WTC11 (cell line): ENCODE measurements around the gene NBAS. TPM values are rescaled to one million over a fixed set of nuclear protein-coding genes. Genes with fewer than 3 reads are reported as not detected.

Source experiments
- ATAC-seq: fragments of 200-7000 bp; cut with Tn5 transposase; 2 replicates; pipeline ENCODE4 v1.10.0; 2021; ENCODE audit warnings: mild to moderate bottlenecking, moderate library complexity
- CTCF ChIA-PET: fragments of 300-600 bp; sonication (Branson Sonifier 250); formaldehyde crosslinking; loops from one replicate; lab custom pipeline; 2021; ENCODE audit warnings: antibody characterized with exemption; lab: Charles Lee
- POLR2A ChIA-PET: fragments of 350-600 bp; sonication (Branson Sonifier 250); formaldehyde crosslinking; loops from one replicate; lab custom pipeline; 2021; ENCODE audit warnings: antibody characterized with exemption; lab: Charles Lee
- DNase-seq: peaks from one replicate; pipeline ENCODE4 v3.0.0; 2021; ENCODE audit warnings: low spot score
- H3K27ac Mint-ChIP-seq: 2 replicates; pipeline ENCODE4 v1.8.0; 2021; ENCODE audit warnings: mixed read lengths
- H3K27me3 Mint-ChIP-seq: 2 replicates; pipeline ENCODE4 v1.8.0; 2021; ENCODE audit warnings: low read depth, mild to moderate bottlenecking, moderate library complexity, mixed read lengths
- H3K36me3 Mint-ChIP-seq: 2 replicates; pipeline ENCODE4 v1.8.0; 2021; ENCODE audit warnings: mixed read lengths
- H3K4me1 Mint-ChIP-seq: 2 replicates; pipeline ENCODE4 v1.8.0; 2022; ENCODE audit warnings: mixed read lengths
- H3K4me3 Mint-ChIP-seq: 2 replicates; pipeline ENCODE4 v1.8.0; 2021; ENCODE audit warnings: mild to moderate bottlenecking, moderate library complexity, mixed read lengths
- H3K9me3 Mint-ChIP-seq: 2 replicates; pipeline ENCODE4 v1.8.0; 2021; ENCODE audit warnings: mixed read lengths
- AFF4 ChIP-seq: sonication (generic); formaldehyde crosslinking; IDR thresholded peaks from 2 replicates; pipeline ENCODE4 v1.8.1; 2023; ENCODE audit warnings: mild to moderate bottlenecking, missing genetic modification reagents, borderline replicate concordance
- ATF1 ChIP-seq: sonication (generic); formaldehyde crosslinking; IDR thresholded peaks from 2 replicates; pipeline ENCODE4 v1.8.1; 2023; ENCODE audit warnings: mild to moderate bottlenecking, moderate library complexity, missing genetic modification reagents
- CTCF ChIP-seq: fragments of 200-600 bp; IDR thresholded peaks from 2 replicates; pipeline ENCODE4 v1.8.0; 2022; ENCODE audit warnings: antibody characterized with exemption
- E2F1 ChIP-seq: sonication (generic); formaldehyde crosslinking; IDR thresholded peaks from 2 replicates; pipeline ENCODE4 v1.8.0; 2022; ENCODE audit warnings: mild to moderate bottlenecking, missing genetic modification reagents
- E2F4 ChIP-seq: sonication (generic); formaldehyde crosslinking; IDR thresholded peaks from 2 replicates; pipeline ENCODE4 v1.8.1; 2022; ENCODE audit warnings: low read depth, mild to moderate bottlenecking, moderate library complexity, missing genetic modification reagents, borderline replicate concordance
- ELF4 ChIP-seq: sonication (generic); formaldehyde crosslinking; IDR thresholded peaks from 2 replicates; pipeline ENCODE4 v1.8.1; 2022; ENCODE audit warnings: low read depth, mild to moderate bottlenecking, moderate library complexity, missing genetic modification reagents
- GABPB1 ChIP-seq: sonication (generic); formaldehyde crosslinking; IDR thresholded peaks from 2 replicates; pipeline ENCODE4 v1.8.1; 2023; ENCODE audit warnings: mild to moderate bottlenecking, missing genetic modification reagents
- HMGXB4 ChIP-seq: sonication (generic); formaldehyde crosslinking; IDR thresholded peaks from 2 replicates; pipeline ENCODE4 v1.8.1; 2023; ENCODE audit warnings: mild to moderate bottlenecking, moderate library complexity, missing genetic modification reagents
- IRF2 ChIP-seq: sonication (generic); formaldehyde crosslinking; IDR thresholded peaks from 2 replicates; pipeline ENCODE4 v1.8.0; 2022; ENCODE audit warnings: low read depth, missing genetic modification reagents, borderline replicate concordance
- JUN ChIP-seq: sonication (generic); formaldehyde crosslinking; IDR thresholded peaks from 2 replicates; pipeline ENCODE4 v1.8.0; 2023; ENCODE audit warnings: mild to moderate bottlenecking, missing genetic modification reagents
- KAT7 ChIP-seq: sonication (generic); formaldehyde crosslinking; IDR thresholded peaks from 2 replicates; pipeline ENCODE4 v1.8.1; 2023; ENCODE audit warnings: missing genetic modification reagents, mild to moderate bottlenecking, borderline replicate concordance
- NFE2L1 ChIP-seq: sonication (generic); formaldehyde crosslinking; IDR thresholded peaks from 2 replicates; pipeline ENCODE4 v1.8.1; 2023; ENCODE audit warnings: missing genetic modification reagents
- NR2C2 ChIP-seq: sonication (generic); formaldehyde crosslinking; IDR thresholded peaks from 2 replicates; pipeline ENCODE4 v1.8.0; 2022; ENCODE audit warnings: mild to moderate bottlenecking, missing genetic modification reagents
- OVOL2 ChIP-seq: fragments of 250-450 bp; sonication (Bioruptor Pico); IDR thresholded peaks from 2 replicates; pipeline ENCODE4 v1.9.0; 2021; ENCODE audit warnings: mild to moderate bottlenecking, borderline replicate concordance
- PRDM15 ChIP-seq: sonication (generic); formaldehyde crosslinking; IDR thresholded peaks from 2 replicates; pipeline ENCODE4 v1.8.0; 2022; ENCODE audit warnings: missing genetic modification reagents
- ZBTB21 ChIP-seq: sonication (generic); formaldehyde crosslinking; IDR thresholded peaks from 2 replicates; pipeline ENCODE4 v1.8.1; 2023; ENCODE audit warnings: mild to moderate bottlenecking, missing genetic modification reagents, borderline replicate concordance
- ZNF263 ChIP-seq: sonication (generic); formaldehyde crosslinking; IDR thresholded peaks from 2 replicates; pipeline ENCODE4 v1.8.1; 2022; ENCODE audit warnings: low read depth, mild to moderate bottlenecking, moderate library complexity, missing genetic modification reagents
- ZNF416 ChIP-seq: fragments of 250-450 bp; sonication (Bioruptor Pico); IDR thresholded peaks from 2 replicates; pipeline ENCODE4 v1.9.0; 2021; ENCODE audit warnings: mild to moderate bottlenecking, inconsistent platforms
- ZNF532 ChIP-seq: fragments of 250-450 bp; sonication (Bioruptor Pico); IDR thresholded peaks from 2 replicates; pipeline ENCODE4 v1.9.0; 2021; ENCODE audit warnings: mild to moderate bottlenecking, borderline replicate concordance
- total RNA-seq: library from RNA; stranded (reverse); gene quantifications from 3 replicates; pipeline ENCODE4 v1.2.3, GENCODE V29; 2021

Gene NBAS
- total RNA-seq, 1 experiment from 2014 or later: 32.3 TPM

- TF ChIP-seq HMGXB4 (CRISPR knock-in tag): no peak
- no peak for TF ChIP-seq KAT7 (CRISPR knock-in tag)
- TF ChIP-seq E2F1 (CRISPR knock-in tag): no peak
- TF ChIP-seq JUN: no peak
Measured at GRCh38 chr2:15348636-15349035, 212.5 kb downstream of the NBAS start (continued).

GRCh38 chr2:15348045-15348444 lies 213.1 kb downstream of the NBAS start:
- CTCF ChIA-PET: no interaction called here
- POLR2A ChIA-PET: no interaction called here
- peaks cover 15% of the 10 kb centered on the region for H3K9me3 Mint-ChIP-seq
- no peak overlapping the region for H3K4me3 Mint-ChIP-seq
- DNase-seq (no peak), ATAC-seq (no peak)
- H3K36me3 Mint-ChIP-seq: peaks cover 23% of the 10 kb centered on the region
- H3K27ac Mint-ChIP-seq: no peak overlapping the region
- H3K4me1 Mint-ChIP-seq: peaks cover 9% of the 10 kb centered on the region
- no peaks in the 10 kb centered on the region for H3K27me3 Mint-ChIP-seq
- TF ChIP-seq E2F4 (no peak), ZNF263 (no peak), PRDM15 (CRISPR knock-in tag) (no peak), NR2C2 (CRISPR knock-in tag) (no peak), ZNF532 (no peak), CTCF (no peak), ZBTB21 (CRISPR knock-in tag) (no peak), AFF4 (CRISPR knock-in tag) (no peak), GABPB1 (CRISPR knock-in tag) (no peak), ATF1 (CRISPR knock-in tag) (no peak), ZNF416 (no peak), ELF4 (CRISPR knock-in tag) (no peak), NFE2L1 (CRISPR knock-in tag) (no peak), OVOL2 (CRISPR knock-in tag) (no peak), IRF2 (CRISPR knock-in tag) (no peak)
